Stimulated activated CD8-positive, alpha-beta memory T cell treated with anti-CD3 and anti-CD28 coated beads, Interleukin-7, amount 100 ng/mL, for 48 hours (primary cell): Measurements from ENCODE around the gene OXCT1.
"Not testable (repeated sequence)": the region's sequence is repeated elsewhere in the genome, so short reads cannot be mapped to it uniquely, and the experiment has no call there.

Experiments
- DNase-seq, 2 donors: peaks; one replicate each; pipeline ENCODE4 v3.0.0-alpha.2; 2020; ENCODE audit warnings: low read depth in 1 of 2; ENCODE audit errors: extremely low read depth in 1 of 2

OXCT1 gene

GRCh38 chr5:41874512-41875060 lies 4.4 kb upstream of the OXCT1 start:
- no peak for DNase-seq

DNA sequence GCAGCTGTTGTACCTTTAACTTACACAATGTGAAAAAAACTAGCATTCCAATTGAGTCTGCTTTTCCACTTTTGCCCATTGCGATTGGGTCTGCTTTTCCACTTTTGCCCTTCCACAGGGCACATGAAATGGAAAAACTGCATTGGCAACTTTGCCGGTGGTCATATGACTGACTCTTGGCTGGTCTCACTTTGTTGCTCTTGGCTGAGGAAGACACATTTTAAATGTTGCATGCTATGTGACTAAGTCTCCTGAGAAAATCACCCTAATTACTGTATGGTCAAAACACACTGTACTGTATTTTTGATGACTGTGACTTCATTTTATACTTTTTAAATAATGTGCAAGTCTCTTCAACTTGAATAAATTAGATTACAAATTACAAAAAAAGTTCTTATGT lies 1.6 kb upstream of the OXCT1 start:
- no peak for DNase-seq

- DNase-seq = no peak
These were observed 413 bp upstream of the OXCT1 start for GRCh38 chr5:41870627-41871048.

DNA sequence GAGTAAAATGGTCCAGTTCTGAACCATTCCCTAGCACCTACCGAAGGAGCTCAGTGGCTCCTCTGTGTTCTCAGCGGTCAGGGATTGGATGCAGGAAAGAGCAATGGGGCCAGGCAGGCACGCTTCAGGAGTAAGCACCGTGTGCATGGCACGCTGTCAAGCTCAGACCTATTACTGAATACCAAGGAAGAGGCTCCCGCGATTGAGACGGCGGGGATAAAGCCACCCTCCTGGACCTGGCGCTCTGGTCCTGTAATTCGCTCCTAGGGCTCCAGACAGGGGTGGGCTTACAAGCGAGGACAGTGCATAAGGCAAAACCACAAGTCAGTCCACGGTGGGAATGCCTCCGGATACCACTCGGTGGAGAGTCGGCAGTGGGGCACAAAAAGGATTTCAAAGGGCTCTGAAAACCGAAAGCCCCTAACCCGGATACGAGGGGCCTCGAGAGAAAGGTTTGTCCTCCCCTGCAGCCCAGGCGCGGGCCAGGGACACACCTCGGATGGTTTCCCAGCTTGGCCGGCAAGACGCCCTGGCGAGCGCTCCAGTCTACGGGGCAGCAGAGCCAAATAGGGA lies 988 bp downstream of the OXCT1 start:
- no peak for DNase-seq

DNA sequence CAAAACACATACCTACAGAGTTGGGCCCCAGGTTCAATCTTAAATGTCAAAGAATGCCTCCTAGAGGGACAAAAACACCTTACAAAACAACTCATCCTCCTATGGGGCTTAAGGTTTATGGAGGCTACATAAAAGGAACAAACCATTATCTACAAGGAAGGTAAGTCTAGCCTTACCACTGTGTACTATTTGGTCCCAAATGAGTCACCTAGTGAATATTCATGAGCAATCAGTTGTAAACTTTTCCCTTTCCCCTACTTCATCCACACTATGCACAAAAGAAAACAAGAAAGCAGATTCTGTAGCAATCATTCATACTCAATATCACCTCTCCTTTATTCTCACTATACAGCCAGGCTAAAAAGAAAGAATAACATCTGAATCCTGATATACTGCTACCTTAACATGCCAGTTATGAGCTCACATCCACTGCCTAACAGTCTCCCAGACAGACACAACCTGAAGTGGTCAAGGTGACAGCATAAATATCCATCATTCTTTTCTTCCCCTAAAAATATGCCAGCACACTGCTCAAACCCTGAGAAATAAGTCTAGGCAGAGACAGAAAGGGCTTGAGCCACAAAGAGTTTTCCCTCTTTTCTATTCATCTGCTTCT lies 6.2 kb downstream of the OXCT1 start:
- DNase-seq = no peak

GRCh38 chr5:41858890-41859289 lies 11.3 kb downstream of the OXCT1 start:
- no peak for DNase-seq

GRCh38 chr5:41857989-41858388 lies 12.2 kb downstream of the OXCT1 start:
- no peak for DNase-seq

- DNase-seq = no peak
These were observed 13.4 kb downstream of the OXCT1 start for GRCh38 chr5:41856644-41857491.

- DNase-seq = no peak
These were observed 17.9 kb downstream of the OXCT1 start for GRCh38 chr5:41852293-41852692.

GRCh38 chr5:41851116-41851515 lies 19.1 kb downstream of the OXCT1 start:
- no peak for DNase-seq

DNA sequence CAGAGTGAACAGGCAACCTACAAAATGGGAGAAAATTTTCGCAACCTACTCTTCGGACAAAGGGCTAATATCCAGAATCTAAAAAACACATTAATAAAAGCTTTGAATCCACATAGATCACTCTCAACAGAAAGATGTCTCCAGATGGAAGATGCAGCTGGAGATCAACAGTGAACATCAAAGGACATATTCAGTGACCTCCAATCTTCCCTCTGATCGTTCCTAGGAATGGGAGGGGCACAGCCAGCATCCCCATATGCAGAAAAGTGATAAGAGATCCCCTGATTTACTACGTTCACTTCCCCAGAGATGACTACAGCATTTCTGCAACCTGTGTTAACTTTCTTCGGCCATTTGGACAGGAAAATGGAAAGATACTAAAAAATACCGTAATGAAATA lies 21.2 kb downstream of the OXCT1 start:
- no peak for DNase-seq

DNA sequence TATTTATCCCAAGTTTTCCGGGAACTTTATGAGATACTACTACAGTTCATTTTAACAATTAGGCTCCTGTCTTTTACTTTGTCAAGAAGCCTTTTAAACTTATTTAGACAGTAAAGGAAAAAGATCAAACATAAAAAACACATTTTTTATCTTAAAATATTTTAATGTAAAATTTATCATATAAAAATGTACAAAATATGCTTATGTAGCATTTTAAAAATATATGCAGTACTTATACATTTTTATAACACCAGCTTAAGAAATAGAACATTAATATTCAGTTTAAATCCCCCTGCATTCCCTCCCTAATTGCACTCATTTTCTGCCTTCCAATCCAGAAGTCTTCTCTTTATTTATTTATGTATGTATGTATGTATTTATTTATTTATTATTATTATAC lies 24.5 kb downstream of the OXCT1 start:
- not testable (repeated sequence) for DNase-seq

- DNase-seq = no peak
These were observed 25.7 kb downstream of the OXCT1 start for GRCh38 chr5:41844502-41844901.

DNA sequence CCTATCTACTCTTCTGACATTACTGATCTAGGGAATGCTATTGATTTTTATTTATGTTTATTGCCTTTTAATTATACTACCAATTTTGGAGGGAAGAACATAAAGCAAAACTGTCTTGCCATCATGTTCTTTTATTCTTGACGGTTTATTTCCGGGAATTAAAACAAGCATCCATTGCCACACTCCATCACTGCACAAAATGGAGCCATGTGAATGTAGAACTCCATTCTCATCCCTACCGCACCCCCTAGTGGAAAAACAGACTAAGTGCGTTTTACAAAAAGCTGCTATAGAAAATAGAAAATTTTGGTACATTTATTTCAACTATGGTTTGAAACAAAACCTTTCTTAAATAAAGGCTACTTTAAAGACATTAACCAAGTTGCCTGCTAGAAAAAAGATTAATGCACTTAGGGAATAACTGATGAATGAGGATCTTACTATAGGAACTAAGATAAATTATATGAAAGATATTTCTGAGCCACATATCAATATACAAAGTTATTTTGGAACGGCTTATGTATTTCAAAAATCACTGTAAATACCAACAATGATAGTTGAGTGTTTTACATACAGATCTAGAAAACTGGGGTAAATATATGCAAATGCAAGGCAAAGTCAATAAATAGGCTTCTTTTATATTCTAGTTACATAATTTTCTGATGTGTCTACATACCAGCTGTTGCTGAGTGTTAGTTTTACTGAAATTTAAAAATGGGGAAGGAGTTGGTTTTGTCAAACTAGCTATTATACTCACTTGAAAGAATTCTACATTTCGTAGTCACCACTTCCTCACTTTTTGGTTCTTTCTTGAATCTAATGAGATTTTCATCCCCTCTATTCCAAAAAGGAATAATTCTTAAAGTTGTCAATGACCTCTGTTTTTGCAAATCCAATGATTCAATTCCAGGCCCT lies 26.5 kb downstream of the OXCT1 start:
- DNase-seq = no peak

DNA sequence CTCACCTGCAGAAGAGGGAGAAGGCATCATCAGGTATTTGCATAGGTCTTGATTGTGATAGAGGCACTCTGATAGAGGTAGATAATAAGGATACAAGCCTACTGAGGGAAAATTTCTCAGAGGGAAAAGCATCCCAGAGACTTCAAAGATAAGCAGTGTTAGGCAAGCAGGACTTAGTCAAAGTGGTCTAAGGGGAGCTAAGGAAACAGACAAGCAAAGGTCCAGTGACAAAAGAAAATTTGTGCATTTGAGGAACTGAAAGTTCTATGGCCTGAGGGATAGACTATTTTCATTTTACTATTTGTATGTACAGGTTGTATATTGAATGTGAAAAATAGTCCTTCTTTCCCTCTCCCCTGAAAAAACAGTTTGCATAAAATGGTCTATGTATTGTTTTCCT lies 27.4 kb downstream of the OXCT1 start:
- no peak for DNase-seq

DNA sequence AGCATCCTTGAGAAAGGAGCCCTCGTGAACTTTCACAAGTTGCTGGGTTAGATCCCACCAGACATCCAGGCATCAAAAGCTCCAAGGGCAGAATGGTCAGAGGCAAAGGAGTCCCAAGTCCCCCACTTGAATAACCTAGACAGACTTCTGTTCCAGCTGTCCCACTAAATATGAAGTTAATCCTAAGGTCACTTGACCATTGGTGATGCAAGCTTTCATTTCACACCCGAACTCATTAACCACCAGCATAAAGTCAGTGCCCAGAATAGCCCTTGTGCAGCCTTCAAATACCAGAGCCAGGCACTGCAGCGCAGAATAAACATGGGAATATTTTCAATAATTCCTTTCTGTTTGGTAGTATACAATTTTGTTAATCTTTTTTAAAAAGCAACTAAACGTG lies 28.9 kb downstream of the OXCT1 start:
- DNase-seq = no peak

DNA sequence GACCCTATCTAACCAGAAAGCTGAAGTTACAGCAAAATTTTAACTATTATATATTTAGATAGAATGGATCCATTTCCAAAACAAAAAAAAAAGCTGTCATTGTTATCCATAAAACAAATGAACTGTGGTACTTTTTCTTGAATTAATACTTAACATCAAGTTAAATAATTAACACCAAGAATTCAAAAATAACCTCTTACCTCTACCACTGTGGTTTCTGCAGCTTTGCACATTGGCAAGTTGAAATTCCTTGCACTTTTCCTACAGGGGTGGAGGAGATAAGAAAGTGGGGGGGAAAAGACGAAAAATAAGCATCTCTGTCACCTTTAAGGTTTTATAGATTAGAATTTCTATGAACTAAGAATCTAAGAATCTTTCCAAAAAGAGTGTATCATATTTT lies 30.0 kb downstream of the OXCT1 start:
- no peak for DNase-seq

DNA sequence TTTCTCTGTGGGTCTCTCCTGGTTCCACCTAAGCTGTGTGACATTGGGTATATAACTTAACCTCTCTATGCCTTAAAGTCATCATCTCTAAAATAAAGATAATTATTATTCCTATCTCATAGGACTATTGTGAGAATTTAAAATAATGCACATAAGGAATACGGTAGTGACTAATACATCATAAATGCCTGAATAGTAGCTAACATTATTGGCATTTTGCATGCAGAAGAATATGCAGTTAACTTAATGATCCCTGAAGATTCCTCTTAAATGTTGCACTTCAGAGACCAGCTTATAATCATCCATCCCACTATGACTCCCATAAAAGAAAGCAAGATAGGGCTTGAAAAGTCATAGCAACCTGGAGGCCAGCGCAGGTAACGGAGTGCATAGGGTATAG lies 32.4 kb downstream of the OXCT1 start:
- DNase-seq = no peak

- DNase-seq = no peak
These were observed 34.6 kb downstream of the OXCT1 start for GRCh38 chr5:41835645-41836044.

DNA sequence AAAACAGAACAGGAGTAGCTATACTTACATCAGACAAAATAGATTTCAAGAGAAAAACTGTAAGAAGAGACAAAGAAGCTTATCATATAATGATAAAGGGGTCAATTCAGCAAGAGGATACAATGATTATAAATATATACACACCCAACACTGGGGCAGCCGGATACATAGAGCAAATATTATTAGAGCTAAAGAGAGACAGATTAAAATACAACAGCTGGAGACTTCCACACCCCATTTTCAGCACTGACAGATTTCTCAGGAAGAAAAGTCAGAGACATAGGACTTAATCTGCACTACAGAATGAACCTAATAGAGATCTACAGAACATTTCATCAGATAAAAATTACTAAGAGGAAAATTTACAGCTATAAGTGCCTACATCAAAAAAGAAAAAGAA lies 35.7 kb downstream of the OXCT1 start:
- DNase-seq = no peak

DNA sequence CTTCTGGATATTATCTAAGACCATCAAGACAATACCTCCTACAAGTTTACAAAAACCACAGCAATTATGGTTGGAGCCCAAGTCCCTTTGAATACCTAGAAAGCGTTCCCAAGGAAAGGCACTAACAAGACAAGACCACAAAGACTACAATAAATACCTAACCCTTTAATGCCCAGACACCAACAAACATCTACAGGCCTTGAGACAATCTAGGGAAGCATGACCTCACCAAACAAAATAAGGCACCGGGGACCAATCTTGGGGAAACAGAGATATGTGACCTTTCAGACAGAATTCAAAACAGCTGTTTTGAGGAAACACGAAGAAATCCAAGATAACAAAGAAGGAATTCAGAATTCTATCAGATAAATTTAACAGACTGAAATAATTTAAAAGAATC lies 37.8 kb downstream of the OXCT1 start:
- no peak for DNase-seq
